K562 (cell line): ENCODE results near the gene HTR2A. TPM values are rescaled to one million over a fixed set of nuclear protein-coding genes. Genes with fewer than 3 reads are reported as not detected.

ENCODE experiments used
- ATAC-seq: fragments of 200-7000 bp; cut with Tn5 transposase; 3 replicates; pipeline ENCODE4 v1.9.1; 2020; ENCODE audit warnings: moderate library complexity
- BruUV-seq: library from RNA; stranded (reverse); fragments of 400-500 nt; replicated peaks from 2 replicates; lab custom pipeline; 2021; lab: Mats Ljungman, UMichigan
- CTCF ChIA-PET: fragments of 300-600 bp; formaldehyde crosslinking; extraction: SDS; loops from one replicate; lab custom pipeline; 2021; ENCODE audit warnings: low intra/inter-chr PET ratio; lab: Yijun Ruan, JAX
- POLR2A ChIA-PET: fragments of 300-600, 350-650 bp; sonication (Branson Sonifier 250); formaldehyde crosslinking; extraction: SDS; loops from one replicate; lab custom pipeline; 2021; ENCODE audit warnings: antibody characterized with exemption, inconsistent platforms; lab: Yijun Ruan, JAX
- DNase-seq, 4 experiments: peaks; one replicate each; pipeline versions ENCODE4 v3.0.0 to v3.0.0-alpha.2; 2011 to 2018; ENCODE audit warnings: low spot score in 3 of 4, mixed read lengths in 3 of 4; ENCODE audit errors: extremely low read depth in 1 of 4
- FAIRE-seq: peaks from 2 replicates; lab custom pipeline; 2011; peaks lifted over from hg19 to GRCh38; lab: Jason Lieb, UNC
- H2AFZ ChIP-seq: 2 replicates; pipeline ENCODE4 v1.6.0; 2011; ENCODE audit warnings: low read depth, low read length, control low read depth, inconsistent platforms
- H3K27ac ChIP-seq: fragments of 200-600 bp; 3 replicates; pipeline ENCODE4 v1.8.0; 2011; ENCODE audit warnings: low read depth, mild to moderate bottlenecking, control low read depth, inconsistent platforms, low read length, moderate library complexity, mixed read lengths; ENCODE audit errors: extremely low read depth
- H3K27me3 ChIP-seq, 2 experiments: fragments of 300-600 bp in 1 of 2; 2 replicates in 1 of 2; 3 replicates in 1 of 2; pipeline versions ENCODE4 v1.6.0 to v1.8.0; 2011; ENCODE audit warnings: inconsistent platforms in 2 of 2, low read length in 2 of 2, mild to moderate bottlenecking in 1 of 2, mixed read lengths in 1 of 2, moderate library complexity in 1 of 2; ENCODE audit not compliant: control insufficient read depth in 2 of 2, insufficient read depth in 2 of 2
- H3K36me3 ChIP-seq: fragments of 300-600 bp; 3 replicates; pipeline ENCODE4 v1.8.0; 2011; ENCODE audit warnings: mild to moderate bottlenecking, low read length, inconsistent platforms; ENCODE audit not compliant: control insufficient read depth, insufficient read depth
- H3K4me1 ChIP-seq, 2 experiments: fragments of 200-600 bp in 1 of 2; replicated peaks in 1 of 2; 2 replicates in 1 of 2; 3 replicates in 1 of 2; pipeline versions ENCODE4 v1.5.1 to v1.8.0; 2011; ENCODE audit warnings: inconsistent platforms in 2 of 2, low read length in 2 of 2, mild to moderate bottlenecking in 1 of 2, mixed read lengths in 1 of 2, moderate library complexity in 1 of 2; ENCODE audit not compliant: control insufficient read depth in 2 of 2, insufficient read depth in 2 of 2
- H3K4me2 ChIP-seq: 2 replicates; pipeline ENCODE4 v1.6.1; 2011; ENCODE audit warnings: low read length, control low read depth, inconsistent platforms, mixed read lengths; ENCODE audit not compliant: insufficient read depth
- H3K4me3 ChIP-seq: fragments of 200-600 bp; sonication (generic), shearing (Covaris generic); 2 replicates; pipeline ENCODE4 v1.5.1; 2016; ENCODE audit warnings: control low read depth, inconsistent platforms
- H3K79me2 ChIP-seq: fragments of 200-600 bp; 3 replicates; pipeline ENCODE4 v1.8.0; 2011; ENCODE audit warnings: low read length, inconsistent platforms; ENCODE audit not compliant: control insufficient read depth, insufficient read depth
- H3K9ac ChIP-seq, 2 experiments: 2 replicates each; pipeline versions ENCODE4 v1.6.0 to v1.6.1; 2011; ENCODE audit warnings: low read depth in 2 of 2, low read length in 2 of 2, control low read depth in 1 of 2, inconsistent platforms in 1 of 2, mild to moderate bottlenecking in 1 of 2, mixed read lengths in 1 of 2; ENCODE audit not compliant: insufficient read depth in 1 of 2
- H3K9me1 ChIP-seq: one replicate; pipeline ENCODE4 v1.6.0; 2011; ENCODE audit warnings: inconsistent platforms, mild to moderate bottlenecking, low read length, moderate library complexity; ENCODE audit not compliant: control insufficient read depth, insufficient read depth
- H3K9me3 ChIP-seq: replicated peaks from 2 replicates; pipeline ENCODE4 v1.5.1; 2011; ENCODE audit warnings: low read depth, low read length, inconsistent platforms; ENCODE audit not compliant: control insufficient read depth, insufficient read depth
- H4K20me1 ChIP-seq: replicated peaks from 2 replicates; pipeline ENCODE4 v1.6.1; 2011; ENCODE audit warnings: low read length, inconsistent platforms, mixed read lengths; ENCODE audit not compliant: control insufficient read depth, insufficient read depth
- BRD4 ChIP-seq: fragments of 200-600 bp; sonication (generic); IDR thresholded peaks from 2 replicates; pipeline ENCODE4 v1.6.1; 2017; ENCODE audit warnings: inconsistent platforms
- CBX3 ChIP-seq, 2 experiments: IDR thresholded peaks; 1 replicate in 1 of 2; 2 replicates in 1 of 2; pipeline ENCODE4 v1.6.1; 2012; ENCODE audit warnings: inconsistent platforms in 2 of 2, low read length in 2 of 2, borderline replicate concordance in 1 of 2, control low read depth in 1 of 2
- ZBTB33 ChIP-seq: sonication (generic); formaldehyde crosslinking; IDR thresholded peaks from 2 replicates; pipeline ENCODE4 v1.8.1; 2023; ENCODE audit warnings: mild to moderate bottlenecking, missing genetic modification reagents
- ZNF3 ChIP-seq: fragments of 250-450 bp; sonication (Bioruptor Pico); IDR thresholded peaks from 2 replicates; pipeline ENCODE4 v1.5.0; 2021; ENCODE audit warnings: mild to moderate bottlenecking, moderate library complexity
- WGBS: fragments of 100-300 bp; shearing (Covaris generic); methylation state at CpG from one replicate; pipeline ENCODE4 v1.1.6; 2016; ENCODE audit warnings: low coverage, mixed read lengths; ENCODE audit not compliant: insufficient coverage; ENCODE audit errors: missing lambda C conversion rate; 5-methylcytosine and 5-hydroxymethylcytosine counted together
- in situ Hi-C: fragments of 300-500 bp; cut with MboI; formaldehyde crosslinking; loops from 4 replicates; pipeline ENCODE4 v1.15.0; 2018; ENCODE audit warnings: inconsistent platforms, mixed read lengths
- intact Hi-C: fragments of 100-400 bp; cut with micrococcal nuclease; formaldehyde crosslinking; loops from 2 replicates; pipeline ENCODE4 v1.14.2; 2022
- polyA plus RNA-seq, 8 experiments: library from polyadenylated mRNA; depleted of rRNA in 4 of 8; stranded (reverse) in 5 of 8; unstranded in 3 of 8; fragments of >200 nt; fragmentation: Nextera tagmentation in 2 of 8; fragmentation: Illumina TruSeq in 1 of 8; extraction: Ambion mirVana in 2 of 8; extraction: Trizol in 1 of 8; gene quantifications; 2 replicates each; pipeline versions ENCODE4 v1.2.1 to v1.2.3, GENCODE V29; 2011 to 2014; ENCODE audit warnings: inconsistent platforms in 1 of 8, missing spikeins in 1 of 8
- total RNA-seq, 7 experiments: library from RNA; depleted of rRNA in 6 of 7; stranded (reverse); fragments of >200 nt in 6 of 7; fragmentation: Illumina TruSeq in 2 of 7; extraction: Trizol in 2 of 7; gene quantifications; 2 replicates each; pipeline versions ENCODE4 v1.2.1 to v1.2.3, GENCODE V29; 2011 to 2021; ENCODE audit warnings: low replicate concordance in 1 of 7
- TF ChIP-seq, protein P1 (sequence below): fragments of 450-650 bp; IDR thresholded peaks from 2 replicates; pipeline ENCODE4 v1.7.1; 2018; ENCODE audit warnings: mild to moderate bottlenecking, low read depth; ENCODE audit not compliant: partially characterized antibody

HTR2A gene
- total and polyA plus RNA-seq, 9 of the 15 experiments (the other 6 are each of a cell fraction or from before 2014, with no cell fraction given) = not detected

- CTCF ChIA-PET = no interaction called here
- H3K27ac ChIP-seq = no peak overlapping the region
- intact Hi-C loops = no loop called here
- H4K20me1 ChIP-seq = no peaks in the 10 kb centered on the region
- DNase-seq = no peak
- H3K9me1 ChIP-seq = no peaks in the 10 kb centered on the region
- no peaks in the 10 kb centered on the region for H3K36me3 ChIP-seq
- no peak overlapping the region for H3K4me2 ChIP-seq
- ATAC-seq = no peak
- no peaks in the 10 kb centered on the region for H3K79me2 ChIP-seq
- in situ Hi-C loops = no loop called here
- no TSS peak for BruUV-seq
- no peak overlapping the region for H3K4me3 ChIP-seq
- WGBS = 0% methylated on average over 1 of the region's 1 CpG
- H3K9me3 ChIP-seq = no peaks in the 10 kb centered on the region
- TF ChIP-seq, protein P1, sequence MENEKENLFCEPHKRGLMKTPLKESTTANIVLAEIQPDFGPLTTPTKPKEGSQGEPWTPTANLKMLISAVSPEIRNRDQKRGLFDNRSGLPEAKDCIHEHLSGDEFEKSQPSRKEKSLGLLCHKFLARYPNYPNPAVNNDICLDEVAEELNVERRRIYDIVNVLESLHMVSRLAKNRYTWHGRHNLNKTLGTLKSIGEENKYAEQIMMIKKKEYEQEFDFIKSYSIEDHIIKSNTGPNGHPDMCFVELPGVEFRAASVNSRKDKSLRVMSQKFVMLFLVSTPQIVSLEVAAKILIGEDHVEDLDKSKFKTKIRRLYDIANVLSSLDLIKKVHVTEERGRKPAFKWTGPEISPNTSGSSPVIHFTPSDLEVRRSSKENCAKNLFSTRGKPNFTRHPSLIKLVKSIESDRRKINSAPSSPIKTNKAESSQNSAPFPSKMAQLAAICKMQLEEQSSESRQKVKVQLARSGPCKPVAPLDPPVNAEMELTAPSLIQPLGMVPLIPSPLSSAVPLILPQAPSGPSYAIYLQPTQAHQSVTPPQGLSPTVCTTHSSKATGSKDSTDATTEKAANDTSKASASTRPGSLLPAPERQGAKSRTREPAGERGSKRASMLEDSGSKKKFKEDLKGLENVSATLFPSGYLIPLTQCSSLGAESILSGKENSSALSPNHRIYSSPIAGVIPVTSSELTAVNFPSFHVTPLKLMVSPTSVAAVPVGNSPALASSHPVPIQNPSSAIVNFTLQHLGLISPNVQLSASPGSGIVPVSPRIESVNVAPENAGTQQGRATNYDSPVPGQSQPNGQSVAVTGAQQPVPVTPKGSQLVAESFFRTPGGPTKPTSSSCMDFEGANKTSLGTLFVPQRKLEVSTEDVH = no peak
- no peaks in the 10 kb centered on the region for H3K27me3 ChIP-seq
- POLR2A ChIA-PET = no interaction called here
- no peaks in the 10 kb centered on the region for H3K4me1 ChIP-seq
- FAIRE-seq = no peak
- H2AFZ ChIP-seq = no peak overlapping the region
- H3K9ac ChIP-seq = no peak overlapping the region
Observed at GRCh38 chr13:46903748-46904147, 6.9 kb upstream of the HTR2A start.

- no peak overlapping the region for H3K4me2 ChIP-seq
- DNase-seq (no peak), FAIRE-seq (no peak), ATAC-seq (no peak)
- H2AFZ ChIP-seq = no peak overlapping the region
- in situ Hi-C loops (no loop called here), intact Hi-C loops (no loop called here)
- no peaks in the 10 kb centered on the region for H3K9me1 ChIP-seq
- TF ChIP-seq BRD4 = no peak
- no peak for TF ChIP-seq ZNF3 (CRISPR knock-in tag)
- TF ChIP-seq ZBTB33 (CRISPR knock-in tag) = no peak
- no peak for TF ChIP-seq CBX3 (IDR thresholded peaks at IDR 0.05; ENCODE audit: borderline replicate concordance in 1 of 2, low read length in 2 of 2)
- no peaks in the 10 kb centered on the region for H3K79me2 ChIP-seq
- peaks cover 0 to 5% of the 10 kb centered on the region in 2 experiments; a peak in 2 of 5 replicates for H3K27me3 ChIP-seq
- no peaks in the 10 kb centered on the region for H3K9me3 ChIP-seq
- H4K20me1 ChIP-seq = no peaks in the 10 kb centered on the region
- no TSS peak for BruUV-seq
- ChIA-PET POLR2A (no interaction called here), CTCF (no interaction called here)
- H3K9ac ChIP-seq = no peak overlapping the region
- no peak overlapping the region for H3K27ac ChIP-seq
- H3K36me3 ChIP-seq = no peaks in the 10 kb centered on the region
- H3K4me3 ChIP-seq = no peak overlapping the region
- no peaks in the 10 kb centered on the region for H3K4me1 ChIP-seq
- WGBS = 0% methylated on average over 1 of the region's 1 CpG
Observed at GRCh38 chr13:46901721-46902120, 4.9 kb upstream of the HTR2A start.
